CD14-positive monocyte (primary cell): Measurements from ENCODE around the gene ACVR1B. TPM values are rescaled to one million over a fixed set of nuclear protein-coding genes. Genes with fewer than 3 reads are reported as not detected.

Experiments used
- DNase-seq, 3 donors: peaks; one replicate each; pipeline ENCODE4 v3.0.0-alpha.2; 2011 to 2022
- H2AFZ ChIP-seq: 2 replicates; pipeline ENCODE4 v1.6.0; 2012; ENCODE audit warnings: mild to moderate bottlenecking, low read depth, low read length, inconsistent platforms; ENCODE audit not compliant: insufficient read depth, poor library complexity, severe bottlenecking
- H3K27ac ChIP-seq, 2 donors: 1 replicate in 1 of 2; 2 replicates in 1 of 2; pipeline ENCODE4 v1.5.1; 2012 to 2013; ENCODE audit warnings: low read length in 2 of 2, control low read depth in 1 of 2, inconsistent platforms in 1 of 2, low read depth in 1 of 2, mild to moderate bottlenecking in 1 of 2
- H3K27me3 ChIP-seq, 2 donors: one replicate each; pipeline versions ENCODE4 v1.6.0 to v1.6.1; 2011 to 2013; ENCODE audit warnings: low read length in 2 of 2; ENCODE audit not compliant: control insufficient read depth in 2 of 2, insufficient read depth in 2 of 2
- H3K36me3 ChIP-seq, 2 donors: replicated peaks in 1 of 2; 1 replicate in 1 of 2; 2 replicates in 1 of 2; pipeline versions ENCODE4 v1.5.1 to v1.6.1; 2012 to 2013; ENCODE audit warnings: low read length in 2 of 2, control low read depth in 1 of 2, inconsistent platforms in 1 of 2, mild to moderate bottlenecking in 1 of 2; ENCODE audit not compliant: insufficient read depth in 2 of 2, control insufficient read depth in 1 of 2
- H3K4me1 ChIP-seq, 2 donors: 1 replicate in 1 of 2; 2 replicates in 1 of 2; pipeline versions ENCODE4 v1.5.1 to v1.6.1; 2012 to 2013; ENCODE audit warnings: low read length in 2 of 2, control low read depth in 1 of 2, inconsistent platforms in 1 of 2, mild to moderate bottlenecking in 1 of 2, moderate library complexity in 1 of 2; ENCODE audit not compliant: insufficient read depth in 2 of 2, control insufficient read depth in 1 of 2
- H3K4me2 ChIP-seq: replicated peaks from 2 replicates; pipeline ENCODE3; 2012; ENCODE audit warnings: low read length, moderate library complexity, mild to moderate bottlenecking; ENCODE audit not compliant: poor library complexity, severe bottlenecking; ENCODE audit errors: extremely low read depth
- H3K4me3 ChIP-seq, 3 experiments: fragments of 200-600 bp in 1 of 3; sonication (generic) in 1 of 3; replicated peaks in 1 of 3; 1 replicate in 2 of 3; 2 replicates in 1 of 3; pipeline ENCODE4 v1.5.1; 2011 to 2013; ENCODE audit warnings: low read length in 3 of 3, mild to moderate bottlenecking in 3 of 3, control low read depth in 2 of 3, low read depth in 2 of 3, inconsistent platforms in 1 of 3, moderate library complexity in 1 of 3
- H3K79me2 ChIP-seq: 2 replicates; pipeline ENCODE4 v1.6.0; 2012; ENCODE audit warnings: mild to moderate bottlenecking, control low read depth, inconsistent platforms, low read length, moderate library complexity; ENCODE audit not compliant: insufficient read depth
- H3K9ac ChIP-seq: 2 replicates; pipeline ENCODE4 v1.6.0; 2017; ENCODE audit warnings: low read length, mild to moderate bottlenecking; ENCODE audit not compliant: insufficient read depth, poor library complexity, severe bottlenecking
- H3K9me3 ChIP-seq, 2 donors: replicated peaks in 1 of 2; 1 replicate in 1 of 2; 2 replicates in 1 of 2; pipeline versions ENCODE4 v1.5.1 to v1.6.1; 2012 to 2013; ENCODE audit warnings: low read length in 2 of 2, control low read depth in 1 of 2; ENCODE audit not compliant: control insufficient read depth in 1 of 2, insufficient read depth in 1 of 2
- H4K20me1 ChIP-seq: 2 replicates; pipeline ENCODE4 v1.6.0; 2012; ENCODE audit warnings: mild to moderate bottlenecking, low read length, control low read depth, moderate library complexity; ENCODE audit not compliant: insufficient read depth
- H3K27ac Mint-ChIP-seq, 7 donors: one replicate each; pipeline ENCODE4 v1.8.0; 2020; ENCODE audit warnings: mild to moderate bottlenecking in 7 of 7, mixed read lengths in 7 of 7, moderate library complexity in 6 of 7, inconsistent platforms in 2 of 7
- H3K27me3 Mint-ChIP-seq, 3 donors: one replicate each; pipeline ENCODE4 v1.8.0; 2021 to 2022; ENCODE audit warnings: low read depth in 3 of 3, mild to moderate bottlenecking in 3 of 3, mixed read lengths in 3 of 3, moderate library complexity in 3 of 3, inconsistent platforms in 1 of 3
- H3K36me3 Mint-ChIP-seq, 2 donors: one replicate each; pipeline ENCODE4 v1.8.0; 2020; ENCODE audit warnings: mixed read lengths in 2 of 2, inconsistent platforms in 1 of 2, mild to moderate bottlenecking in 1 of 2
- H3K4me1 Mint-ChIP-seq: one replicate; pipeline ENCODE4 v1.8.0; 2020; ENCODE audit warnings: mild to moderate bottlenecking, mixed read lengths
- H3K4me3 Mint-ChIP-seq, 2 donors: one replicate each; pipeline ENCODE4 v1.8.0; 2020; ENCODE audit warnings: mild to moderate bottlenecking in 2 of 2, mixed read lengths in 2 of 2, moderate library complexity in 1 of 2
- H3K9me3 Mint-ChIP-seq, 7 donors: one replicate each; pipeline ENCODE4 v1.8.0; 2020 to 2022; ENCODE audit warnings: mixed read lengths in 7 of 7, mild to moderate bottlenecking in 6 of 7, moderate library complexity in 6 of 7, inconsistent platforms in 2 of 7
- WGBS: methylation state at CpG from one replicate; pipeline ENCODE4 v1.1.5; 2013; ENCODE audit warnings: missing lambda C conversion rate; ENCODE audit not compliant: insufficient coverage; 5-methylcytosine and 5-hydroxymethylcytosine counted together
- intact Hi-C, 2 donors: fragments of 100-400 bp; cut with micrococcal nuclease; formaldehyde crosslinking; loops; one replicate each; pipeline versions ENCODE4 v1.15.0 to v1.15.1; 2023
- polyA plus RNA-seq, 3 donors: library from polyadenylated mRNA; depleted of rRNA in 1 of 3; unstranded in 2 of 3; stranded (reverse) in 1 of 3; fragments of 300-500 nt in 2 of 3; fragments of >200 nt in 1 of 3; fragmentation: Illumina TruSeq in 2 of 3; gene quantifications; 1 replicate in 2 of 3; 2 replicates in 1 of 3; pipeline ENCODE4 v1.2.3, GENCODE V29; 2012 to 2021
- TF ChIP-seq, protein P1 (sequence below): fragments of 200-600 bp; IDR thresholded peaks from one replicate; pipeline ENCODE4 v1.8.0; 2022; ENCODE audit warnings: antibody characterized with exemption, mild to moderate bottlenecking

Gene ACVR1B
- polyA plus RNA-seq, 3 donors: 1.8 to 18.5 (median 3.9) TPM

DNA sequence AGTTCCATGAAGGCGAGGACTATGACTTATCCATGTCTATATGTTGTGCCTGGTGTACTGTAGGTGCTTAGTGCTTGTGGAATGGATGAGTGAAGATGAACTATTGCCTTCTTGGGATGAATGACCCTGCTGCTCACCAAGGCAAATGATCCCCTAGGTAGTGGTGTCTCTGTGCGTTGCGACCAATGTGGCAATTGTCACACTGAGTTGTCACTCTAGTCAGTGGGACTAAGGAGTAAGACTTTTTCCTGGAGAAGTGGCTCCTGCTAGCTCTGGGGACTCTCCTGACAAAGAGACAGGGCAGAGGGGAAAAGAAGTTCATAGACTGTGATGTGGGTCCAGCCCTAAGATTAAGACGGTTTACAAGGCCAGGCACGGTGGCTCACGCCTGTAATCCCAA is 3.4 kb upstream of the ACVR1B start:
- TF ChIP-seq, protein P1, sequence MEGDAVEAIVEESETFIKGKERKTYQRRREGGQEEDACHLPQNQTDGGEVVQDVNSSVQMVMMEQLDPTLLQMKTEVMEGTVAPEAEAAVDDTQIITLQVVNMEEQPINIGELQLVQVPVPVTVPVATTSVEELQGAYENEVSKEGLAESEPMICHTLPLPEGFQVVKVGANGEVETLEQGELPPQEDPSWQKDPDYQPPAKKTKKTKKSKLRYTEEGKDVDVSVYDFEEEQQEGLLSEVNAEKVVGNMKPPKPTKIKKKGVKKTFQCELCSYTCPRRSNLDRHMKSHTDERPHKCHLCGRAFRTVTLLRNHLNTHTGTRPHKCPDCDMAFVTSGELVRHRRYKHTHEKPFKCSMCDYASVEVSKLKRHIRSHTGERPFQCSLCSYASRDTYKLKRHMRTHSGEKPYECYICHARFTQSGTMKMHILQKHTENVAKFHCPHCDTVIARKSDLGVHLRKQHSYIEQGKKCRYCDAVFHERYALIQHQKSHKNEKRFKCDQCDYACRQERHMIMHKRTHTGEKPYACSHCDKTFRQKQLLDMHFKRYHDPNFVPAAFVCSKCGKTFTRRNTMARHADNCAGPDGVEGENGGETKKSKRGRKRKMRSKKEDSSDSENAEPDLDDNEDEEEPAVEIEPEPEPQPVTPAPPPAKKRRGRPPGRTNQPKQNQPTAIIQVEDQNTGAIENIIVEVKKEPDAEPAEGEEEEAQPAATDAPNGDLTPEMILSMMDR: no peak
- Histone ChIP-seq H3K9me3 (peaks cover 11 to 12% of the 10 kb centered on the region in 2 donors), H3K27ac (no peak overlapping the region), H4K20me1 (no peaks in the 10 kb centered on the region), H3K4me2 (no peak overlapping the region), H3K4me1 (peaks cover 8 to 13% of the 10 kb centered on the region in 2 donors), H3K9ac (no peak overlapping the region), H3K36me3 (no peaks in the 10 kb centered on the region), H2AFZ (no peak overlapping the region), H3K27me3 (peaks cover 3 to 10% of the 10 kb centered on the region in 2 donors), H3K4me3 (no peak overlapping the region), H3K79me2 (peaks cover 15% of the 10 kb centered on the region)
- peaks cover 11% of the 10 kb centered on the region for H3K4me1 Mint-ChIP-seq
- H3K4me3 Mint-ChIP-seq: no peak overlapping the region
- peaks cover 8 to 9% (median 8%) of the 10 kb centered on the region in 3 donors for H3K27me3 Mint-ChIP-seq
- no peak for DNase-seq
- H3K36me3 Mint-ChIP-seq: peaks cover 8 to 9% of the 10 kb centered on the region in 2 donors
- peaks cover 15 to 26% (median 19%) of the 10 kb centered on the region in 7 donors for H3K9me3 Mint-ChIP-seq
- intact Hi-C loops: no loop called here
- 100% methylated on average over 6 of the region's 6 CpGs for WGBS
- H3K27ac Mint-ChIP-seq: no peak overlapping the region

DNA sequence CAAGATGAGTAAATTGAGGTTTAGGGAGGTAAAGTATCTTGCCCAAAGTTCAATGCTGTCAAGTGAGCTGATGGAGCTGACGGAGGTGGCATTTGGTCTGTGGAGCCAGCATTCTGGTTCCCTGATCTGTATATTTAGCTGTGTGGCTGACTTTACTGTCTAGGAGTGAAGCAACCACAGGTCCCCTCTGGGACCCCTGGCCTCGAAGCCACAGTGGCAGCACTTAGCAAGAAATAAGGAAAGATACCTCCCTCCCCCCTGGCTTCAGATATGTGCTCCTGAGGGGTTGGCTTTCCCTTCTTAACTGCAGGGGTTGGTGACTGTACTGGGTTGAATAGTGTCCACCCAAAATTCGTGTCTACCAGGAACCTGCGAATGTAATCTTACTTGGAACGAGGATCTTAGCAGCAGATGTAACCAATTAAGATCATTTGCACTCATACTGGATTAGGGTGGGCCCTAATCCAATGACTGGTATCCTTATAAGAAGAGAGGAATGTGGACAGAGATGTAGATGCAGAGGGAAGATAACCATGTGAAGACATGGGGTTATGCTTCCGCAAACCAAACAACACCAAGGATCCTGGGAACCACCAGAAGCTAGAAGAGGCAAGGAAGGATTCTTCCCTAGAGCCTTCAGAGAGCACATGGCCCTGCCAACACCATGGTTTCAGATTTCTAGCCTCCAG is 2.0 kb upstream of the ACVR1B start:
- Histone ChIP-seq H3K4me3 (no peak overlapping the region), H3K27me3 (peaks cover 3 to 10% of the 10 kb centered on the region in 2 donors), H3K27ac (no peak overlapping the region), H3K9ac (no peak overlapping the region), H4K20me1 (no peaks in the 10 kb centered on the region), H3K9me3 (peaks cover 0 to 4% of the 10 kb centered on the region in 2 donors), H2AFZ (no peak overlapping the region), H3K4me2 (no peak overlapping the region), H3K79me2 (peaks cover 29% of the 10 kb centered on the region), H3K4me1 (peaks cover 21 to 28% of the 10 kb centered on the region in 2 donors), H3K36me3 (no peaks in the 10 kb centered on the region)
- intact Hi-C loops: no loop called here
- Mint-ChIP-seq H3K27me3 (peaks cover 4 to 9% (median 8%) of the 10 kb centered on the region in 3 donors), H3K36me3 (peaks cover 2 to 13% of the 10 kb centered on the region in 2 donors), H3K4me1 (peaks cover 26% of the 10 kb centered on the region), H3K4me3 (no peak overlapping the region), H3K27ac (peak overlapping the region in 1 of 7 donors; percentile 34), H3K9me3 (peaks cover 5 to 15% (median 11%) of the 10 kb centered on the region in 7 donors)
- TF ChIP-seq, protein P1: no peak
- DNase-seq: no peak
- 100% methylated on average over 1 of the region's 6 CpGs for WGBS
